HT-29 (cell line): ENCODE results near the gene NANOGP8. TPM values are rescaled to one million over a fixed set of nuclear protein-coding genes. Genes with fewer than 3 reads are reported as not detected.
"Not testable (repeated sequence)": the region's sequence is repeated elsewhere in the genome, so short reads cannot be mapped to it uniquely, and the experiment has no call there.

Source experiments
- DNase-seq: peaks from one replicate; pipeline ENCODE4 v3.0.0-alpha.2; 2015; ENCODE audit warnings: low spot score
- total RNA-seq: library from RNA; depleted of rRNA; stranded (reverse); fragments of >200 nt; shearing (Covaris generic); gene quantifications from 2 replicates; pipeline ENCODE4 v1.2.3, GENCODE V29; 2014

Gene NANOGP8
- total RNA-seq, 1 experiment from 2014 or later, result not detected

- DNase-seq, result no peak
Measured at GRCh38 chr15:35095941-35096340, 10.8 kb upstream of the NANOGP8 start.

GRCh38 chr15:35092846-35093245 lies 7.8 kb upstream of the NANOGP8 start:
- no peak for DNase-seq

DNA sequence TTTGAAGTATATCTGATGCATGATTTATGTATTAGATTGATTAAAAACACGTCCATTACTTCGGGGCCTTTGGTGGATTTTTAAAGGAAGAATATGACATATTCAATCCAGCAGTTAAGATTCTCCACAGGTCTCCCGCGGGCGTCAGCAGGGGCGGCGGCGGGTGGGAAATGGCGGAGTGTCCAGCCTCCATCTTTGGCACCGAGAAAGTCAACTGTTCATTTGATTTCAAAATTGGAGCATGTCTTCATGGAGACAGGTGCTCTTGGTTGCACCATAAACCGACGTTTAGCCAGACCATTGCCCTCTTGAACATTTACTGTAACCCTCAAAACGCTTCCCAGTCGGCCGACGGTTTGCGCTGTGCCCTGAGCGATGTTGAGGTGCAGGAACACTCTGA lies 7.2 kb upstream of the NANOGP8 start:
- no peak for DNase-seq

DNA sequence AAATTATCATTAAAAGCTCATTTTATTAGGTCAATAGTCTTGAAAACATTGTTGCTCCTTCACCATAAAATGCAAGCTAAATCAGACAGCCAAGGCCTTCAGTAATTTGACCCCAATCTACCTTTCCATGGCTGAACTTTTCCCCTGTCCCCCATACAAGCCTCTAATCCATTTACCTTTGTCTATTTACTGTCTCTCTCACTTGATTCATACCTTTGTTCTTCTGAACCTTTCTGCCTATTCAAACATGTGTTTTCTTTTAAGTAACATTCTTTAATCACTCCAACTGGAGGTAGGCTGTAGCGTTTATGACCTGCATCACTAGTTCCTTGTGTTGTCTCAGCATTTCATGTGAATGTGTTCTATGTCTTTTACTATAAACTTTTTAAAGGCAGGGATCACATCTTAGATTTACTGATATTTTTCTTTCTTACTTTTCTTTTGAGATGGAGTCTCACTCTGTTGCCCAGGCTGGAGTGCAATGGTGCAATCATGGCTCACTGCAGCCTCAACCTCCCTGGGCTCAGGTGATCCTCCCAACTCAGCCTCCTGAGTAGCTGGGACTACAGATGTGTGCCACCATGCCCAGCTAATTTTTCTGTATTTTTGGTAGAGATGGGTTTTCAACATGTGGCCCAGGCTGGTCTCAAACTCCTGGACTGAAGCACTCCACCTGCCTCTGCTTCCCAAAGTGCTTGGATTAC lies 5.2 kb upstream of the NANOGP8 start:
- DNase-seq, result no peak

DNA sequence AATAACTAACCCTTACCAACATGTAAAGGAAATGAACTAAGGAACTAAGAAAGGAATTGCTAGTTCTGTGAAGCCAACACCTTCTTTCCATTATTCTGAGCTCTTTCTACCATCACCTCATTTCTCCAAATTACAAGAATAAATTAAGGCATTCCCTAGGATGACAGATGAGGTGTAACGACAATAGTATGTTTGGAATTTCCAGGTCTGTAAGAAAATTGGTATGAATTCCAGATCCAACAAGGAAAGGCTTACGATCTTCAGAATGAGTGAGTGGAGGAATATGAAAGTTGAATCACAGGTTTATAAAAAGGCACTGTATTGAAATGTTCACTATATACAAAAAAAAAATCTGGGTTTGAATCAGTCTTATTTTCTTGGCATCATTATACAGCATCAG lies 4.5 kb upstream of the NANOGP8 start:
- no peak for DNase-seq

- DNase-seq, result no peak
Measured at GRCh38 chr15:35088329-35088728, 3.2 kb upstream of the NANOGP8 start.

- no peak for DNase-seq
Measured at GRCh38 chr15:35087759-35088158, 2.7 kb upstream of the NANOGP8 start.

DNA sequence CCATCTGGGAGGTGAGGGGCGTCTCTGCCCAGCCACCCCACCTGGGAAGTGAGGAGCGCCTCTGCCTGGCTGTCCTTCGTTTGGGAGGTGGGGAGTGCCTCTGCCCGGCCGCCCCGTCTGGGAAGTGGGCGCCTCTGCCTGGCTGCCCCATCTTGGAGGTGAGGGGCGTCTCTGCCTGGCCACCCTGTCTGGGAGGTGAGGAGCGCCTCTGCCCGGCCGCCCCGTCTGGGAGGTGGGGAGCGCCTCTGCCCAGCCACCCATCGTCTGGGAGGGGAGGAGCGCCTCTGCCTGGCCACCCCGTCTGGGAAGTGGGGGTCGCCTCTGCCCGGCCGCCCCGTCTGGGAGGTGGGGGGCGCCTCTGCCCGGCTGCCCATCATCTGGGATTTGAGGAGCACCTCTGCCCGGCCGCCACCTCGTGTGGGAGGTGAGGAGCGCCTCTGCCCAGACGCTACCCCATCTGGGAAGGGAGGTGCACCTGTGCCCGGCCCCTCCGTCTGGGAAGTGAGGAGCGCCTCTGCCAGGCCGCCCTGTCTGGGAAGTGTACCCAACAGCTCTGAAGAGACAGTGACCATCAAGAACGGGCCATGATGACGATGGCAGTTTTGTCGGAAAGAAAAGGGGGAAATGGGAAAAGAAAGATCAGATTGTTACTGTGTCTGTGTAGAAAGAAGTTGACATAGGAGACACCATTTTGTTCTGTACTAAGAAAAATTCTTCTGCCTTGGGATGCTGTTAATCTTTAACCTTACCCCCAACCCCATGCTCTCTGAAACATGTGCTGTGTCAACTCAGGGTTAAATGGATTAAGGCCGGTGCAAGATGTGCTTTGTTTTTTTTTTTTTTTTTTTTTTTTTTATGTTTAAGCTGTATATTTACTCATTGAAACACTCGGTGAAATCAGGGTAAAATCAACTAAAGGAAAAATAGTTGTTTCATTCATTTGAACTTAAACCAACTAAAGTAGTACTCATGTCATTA lies 2.4 kb downstream of the NANOGP8 start:
- DNase-seq, result not testable (repeated sequence)

GRCh38 chr15:35081626-35082365 lies 3.3 kb downstream of the NANOGP8 start:
- not testable (repeated sequence) for DNase-seq

- DNase-seq, result no peak
Measured at GRCh38 chr15:35080226-35080625, 4.9 kb downstream of the NANOGP8 start.

DNA sequence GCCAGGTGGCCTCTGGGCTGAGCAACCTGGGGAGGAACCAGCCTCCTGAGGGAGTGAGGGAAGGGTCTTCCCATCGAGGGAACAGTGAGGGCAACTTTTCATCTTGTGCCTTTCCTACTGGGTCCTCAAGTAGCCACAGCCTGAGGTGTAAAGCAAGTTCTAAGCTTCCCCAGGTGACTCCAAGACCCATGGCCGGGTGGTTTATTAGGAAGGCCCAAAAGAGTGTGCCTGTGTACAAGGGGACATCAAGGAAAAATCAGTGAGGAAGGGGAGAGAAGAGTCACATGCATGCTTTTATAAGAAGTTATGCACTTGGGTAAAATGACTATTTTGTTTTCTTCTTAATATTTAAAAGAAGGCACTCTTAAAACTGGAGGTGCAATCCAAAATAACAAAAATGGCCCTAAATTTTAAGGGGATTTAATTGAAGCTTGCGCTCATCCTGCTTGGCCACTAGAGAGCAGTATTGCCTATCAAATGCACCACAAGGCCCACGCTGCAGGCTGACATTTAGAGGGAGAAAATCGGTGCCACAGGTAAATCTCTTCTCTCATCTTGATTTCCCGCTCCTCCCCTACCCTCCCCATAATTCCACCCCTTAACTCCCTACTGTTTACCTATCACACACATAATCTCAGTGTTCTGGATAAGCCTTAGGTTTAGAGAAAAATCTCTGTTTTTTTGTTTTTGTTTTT lies 6.7 kb downstream of the NANOGP8 start:
- DNase-seq, result peak; percentile 67

GRCh38 chr15:35071106-35071505 lies 14.0 kb downstream of the NANOGP8 start:
- DNase-seq, result no peak

DNA sequence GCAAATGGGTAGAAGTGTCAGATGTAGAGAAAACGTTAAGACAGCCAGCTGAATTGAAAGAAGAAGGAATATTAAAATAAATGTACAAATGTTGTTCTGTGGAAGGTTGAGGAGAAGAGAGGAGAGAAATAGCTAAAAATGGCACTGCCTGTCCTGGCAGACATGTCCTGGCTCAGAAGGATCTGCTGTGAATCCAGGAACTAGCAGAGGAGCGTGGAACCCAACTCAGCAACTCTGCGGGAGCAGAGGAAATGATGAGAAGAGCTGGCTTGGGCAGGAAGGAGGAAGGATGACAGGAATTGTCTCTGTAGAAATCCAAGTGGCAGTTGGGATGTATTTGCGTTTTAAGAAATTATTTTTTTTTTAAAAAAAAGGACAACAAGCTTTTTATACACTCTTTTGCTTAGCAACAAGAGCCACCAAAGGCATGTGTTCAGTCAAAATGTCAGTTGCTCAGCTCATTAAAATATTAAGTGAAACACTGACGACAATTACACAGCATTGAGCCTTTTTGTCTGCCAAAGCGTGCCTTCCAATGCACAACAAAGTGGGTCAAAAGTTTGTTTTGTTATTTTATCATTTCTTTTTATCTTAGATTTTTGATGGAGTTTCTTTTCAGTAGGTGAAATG lies 16.1 kb downstream of the NANOGP8 start:
- no peak for DNase-seq

- DNase-seq, result no peak
Measured at GRCh38 chr15:35067496-35068347, 17.4 kb downstream of the NANOGP8 start.

DNA sequence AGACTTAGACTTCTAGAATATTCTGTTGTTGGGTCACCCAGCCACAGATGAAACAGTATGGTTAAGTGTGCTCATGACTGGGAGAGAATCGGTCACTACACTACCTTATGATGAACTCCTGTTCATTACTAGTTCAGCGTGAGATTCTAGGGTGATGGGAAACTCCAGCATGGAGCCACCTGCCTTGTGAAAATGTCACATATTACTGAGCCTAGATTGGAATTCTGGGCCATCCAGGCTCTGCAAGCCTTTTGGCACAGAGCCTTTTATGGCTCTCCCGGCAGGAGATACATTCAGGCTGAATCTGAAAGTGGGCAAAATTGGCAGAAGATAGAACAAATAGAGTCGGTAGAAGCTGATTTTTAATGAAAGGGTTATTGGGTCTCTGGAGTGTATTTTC lies 19.0 kb downstream of the NANOGP8 start:
- no peak for DNase-seq

GRCh38 chr15:35064576-35065190 lies 20.4 kb downstream of the NANOGP8 start:
- DNase-seq, result no peak

DNA sequence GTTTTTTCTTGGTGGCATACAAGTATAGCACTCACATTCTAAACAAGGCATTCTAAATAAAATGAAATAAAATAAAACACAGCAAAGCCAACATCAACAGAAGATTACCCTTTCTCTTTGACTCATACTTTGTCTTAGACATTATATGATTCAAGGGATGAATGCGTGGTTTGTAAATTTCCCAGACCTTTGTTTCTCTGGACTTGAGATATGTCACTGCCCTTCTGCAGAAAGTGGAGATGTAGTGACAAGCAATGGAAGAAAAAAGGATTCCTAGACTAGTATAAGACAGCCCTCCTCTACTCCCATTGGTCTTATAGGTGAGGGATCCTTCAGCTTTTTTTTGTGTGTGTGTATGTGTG lies 22.4 kb downstream of the NANOGP8 start:
- no peak for DNase-seq

DNA sequence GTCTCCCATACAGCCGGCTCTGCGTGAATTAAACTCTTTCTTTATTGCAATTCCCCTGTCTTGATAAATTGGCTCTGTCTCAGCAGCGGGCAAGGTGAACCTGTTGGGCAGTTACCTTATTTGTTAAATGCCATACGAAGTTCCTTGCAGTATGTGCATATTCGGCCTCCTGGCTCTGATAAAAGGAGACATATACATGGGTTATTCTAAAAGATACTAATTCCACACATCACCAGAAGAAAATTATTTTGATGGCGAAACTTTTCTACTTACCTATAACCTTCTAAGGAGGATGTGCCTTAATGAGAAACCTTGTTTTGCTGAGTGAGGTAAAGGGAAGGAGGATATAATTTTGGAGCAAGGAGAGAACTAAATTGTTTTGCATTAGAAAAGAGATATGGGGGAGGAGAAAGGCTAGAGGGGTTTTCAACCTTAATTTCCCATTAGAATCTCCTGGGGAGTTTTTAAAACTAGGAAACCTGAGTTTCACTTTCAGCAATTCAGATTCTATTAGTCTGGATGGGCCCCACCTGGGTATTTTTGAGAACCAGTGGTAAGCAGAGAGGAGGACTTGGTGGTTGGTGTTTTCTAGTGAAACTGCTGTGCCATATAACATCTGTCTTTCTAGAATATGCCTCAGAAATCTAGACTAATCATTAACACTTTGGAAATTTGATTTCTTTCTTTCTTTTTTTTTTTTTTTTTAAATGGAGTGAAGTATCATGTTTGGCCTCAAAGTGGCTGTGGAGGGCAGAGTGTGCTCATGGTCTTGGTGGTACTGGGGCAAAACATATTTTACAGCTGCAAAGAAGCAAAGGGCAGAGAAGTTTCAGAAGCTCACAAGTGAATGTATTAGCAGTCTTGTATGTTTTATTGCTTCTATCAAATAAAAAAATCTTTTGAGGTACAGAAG lies 23.0 kb downstream of the NANOGP8 start:
- DNase-seq, result no peak
